GM15510 (cell line): ENCODE data around the gene C16orf96.

Experiments used
- POLR2A ChIP-seq: IDR thresholded peaks from 3 replicates; pipeline ENCODE4 v1.6.1; 2011; ENCODE audit warnings: borderline replicate concordance; ENCODE audit not compliant: insufficient read length; ENCODE audit errors: extremely low read depth

C16orf96 gene

GRCh38 chr16:4537376-4538343, 18.5 kb upstream of the C16orf96 start:
- no peak for TF ChIP-seq POLR2A

DNA sequence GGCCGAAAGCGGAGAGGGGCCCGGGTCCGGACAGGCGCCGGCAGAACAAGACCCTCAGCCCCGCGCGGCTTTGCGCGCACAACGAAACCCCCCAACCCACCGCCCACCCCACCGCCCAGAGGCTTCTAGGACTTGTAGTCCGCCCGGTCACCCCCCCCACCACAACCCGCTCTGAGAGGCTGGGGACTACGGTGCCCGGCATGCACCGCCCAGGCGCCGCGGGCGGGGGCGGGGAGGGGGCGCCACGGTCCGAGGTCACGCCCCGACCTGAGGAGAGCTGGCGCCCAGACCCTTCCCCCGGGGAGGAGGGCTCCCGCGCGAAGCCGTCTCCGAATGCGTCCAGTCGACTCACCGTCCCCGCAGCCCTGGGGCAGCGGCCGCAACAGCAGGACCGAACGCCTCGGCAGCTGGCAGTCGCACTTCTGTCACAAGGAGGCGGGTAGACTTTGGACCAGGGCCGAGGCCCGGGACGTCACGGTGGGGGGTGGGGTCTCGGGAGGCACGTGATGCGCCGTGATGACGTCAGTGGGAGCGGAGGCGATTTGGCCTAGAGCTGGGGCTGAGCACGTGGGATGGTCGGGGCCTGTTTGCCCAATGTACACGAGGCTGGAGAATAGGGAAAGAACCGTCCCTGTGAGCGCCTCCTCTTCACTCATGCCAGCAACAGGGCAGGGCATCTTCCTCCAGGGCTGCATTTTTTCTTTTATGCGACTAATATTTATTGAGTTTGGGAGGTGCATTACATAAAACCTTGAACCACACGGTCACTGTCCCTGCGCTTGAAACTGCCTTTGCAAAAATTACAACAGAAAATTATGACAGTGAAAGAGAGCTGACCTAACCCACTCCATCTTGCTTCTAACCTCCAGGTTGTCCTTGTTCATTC, 17.5 kb upstream of the C16orf96 start, which contains the start of gene CDIP1:
TSS of gene CDIP1 (minus strand) at position 424 of the 886 bp plus-strand sequence. CDS start 24,643 bp downstream, outside the sequence.
- TF ChIP-seq POLR2A = peak; percentile 86

- TF ChIP-seq POLR2A = no peak
Observed at GRCh38 chr16:4539716-4540284, 16.3 kb upstream of the C16orf96 start.

GRCh38 chr16:4544473-4544872, 11.7 kb upstream of the C16orf96 start:
- no peak for TF ChIP-seq POLR2A

- no peak for TF ChIP-seq POLR2A
Observed at GRCh38 chr16:4548124-4548523, 8.0 kb upstream of the C16orf96 start.

- no peak for TF ChIP-seq POLR2A
Observed at GRCh38 chr16:4550591-4550990, 5.5 kb upstream of the C16orf96 start.

DNA sequence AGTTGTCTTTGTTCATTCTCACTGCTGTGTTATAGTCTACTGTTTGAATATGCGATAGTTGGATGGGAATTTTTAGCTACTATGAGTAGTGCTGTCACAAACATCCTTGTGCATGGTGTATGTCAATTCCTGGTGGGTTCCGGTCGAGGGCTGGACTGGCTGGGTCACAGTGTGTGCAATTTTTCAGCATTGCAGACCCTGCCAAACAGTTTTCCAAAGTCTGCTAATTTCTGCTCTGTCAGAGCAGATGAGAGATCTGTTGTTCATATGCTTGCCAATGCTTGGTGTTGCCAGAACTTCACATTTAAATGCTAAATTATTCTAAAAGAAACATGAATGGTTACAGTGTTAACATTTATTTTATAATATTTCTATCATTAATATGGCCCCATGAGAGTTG, 3.6 kb upstream of the C16orf96 start:
- TF ChIP-seq POLR2A = no peak

GRCh38 chr16:4556580-4556979, 440 bp downstream of the C16orf96 start:
- no peak for TF ChIP-seq POLR2A

DNA sequence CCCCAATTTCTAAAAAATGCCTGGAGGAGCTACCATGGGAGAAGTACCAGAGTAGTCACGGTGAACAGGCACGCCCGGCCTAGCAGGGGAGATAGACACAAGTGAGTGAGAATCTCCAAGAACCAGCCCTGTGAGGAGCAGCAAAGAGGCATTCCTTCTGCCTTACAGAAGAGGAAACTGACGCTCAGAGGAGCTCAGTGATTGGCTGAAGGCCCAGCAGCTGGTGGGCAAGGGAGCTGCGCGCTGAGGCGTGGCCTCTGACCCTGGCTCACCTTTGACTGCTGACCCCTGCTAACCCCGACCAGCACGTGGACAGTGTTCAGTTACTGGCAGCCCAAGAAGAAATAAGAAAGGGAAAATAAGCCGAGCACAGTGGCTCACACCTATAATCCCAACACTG, 1.8 kb downstream of the C16orf96 start:
- TF ChIP-seq POLR2A = no peak

DNA sequence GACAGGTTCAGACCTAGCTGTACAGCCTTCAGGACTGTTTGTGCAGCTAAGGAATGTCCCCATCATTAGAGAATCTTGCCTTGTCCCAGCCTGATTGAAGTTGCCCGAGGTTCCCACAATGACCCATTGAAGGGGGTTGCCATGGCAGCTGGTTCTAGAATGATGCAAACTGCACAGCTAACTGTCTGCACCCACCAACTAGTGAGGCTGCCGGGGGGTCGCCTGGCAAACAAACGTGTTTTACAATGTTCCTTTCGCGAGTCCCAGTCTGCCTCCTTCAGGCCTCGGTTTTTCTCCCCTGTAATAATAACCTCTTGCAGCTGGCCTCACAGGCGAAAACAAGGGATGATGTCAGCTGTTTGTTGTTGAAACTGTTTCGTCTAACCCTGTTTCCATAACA, 5.5 kb downstream of the C16orf96 start:
- no peak for TF ChIP-seq POLR2A

DNA sequence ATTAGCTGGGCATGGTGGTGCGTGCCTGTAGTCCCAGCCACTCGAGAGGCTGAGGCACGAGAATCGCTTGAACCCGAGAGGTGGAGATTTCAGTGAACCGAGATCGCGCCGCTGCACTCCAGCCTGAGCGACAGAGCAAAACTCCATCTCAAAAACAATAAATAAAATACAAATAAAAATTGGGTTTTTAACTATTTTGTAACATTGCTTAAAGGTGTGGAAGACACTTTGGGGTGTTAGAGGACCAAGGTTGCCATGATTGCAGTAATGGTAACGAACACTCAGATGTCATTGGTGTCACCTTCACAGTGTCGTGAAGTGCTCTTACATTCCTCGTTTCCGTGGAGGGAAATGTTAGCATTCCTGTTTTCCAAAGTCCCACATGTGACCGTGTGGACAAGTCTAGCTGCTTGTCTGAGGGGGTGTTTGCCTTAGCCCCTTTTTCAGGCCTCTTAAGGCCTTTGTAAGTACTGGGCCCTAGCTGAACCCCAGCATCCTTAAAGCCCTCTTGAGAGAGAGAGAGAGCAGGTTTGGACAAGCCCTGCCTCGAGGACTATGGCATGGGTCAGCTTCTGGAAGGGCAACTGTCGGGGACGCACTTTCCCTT, 8.6 kb downstream of the C16orf96 start:
- no peak for TF ChIP-seq POLR2A

GRCh38 chr16:4566144-4566543, 10.0 kb downstream of the C16orf96 start:
- TF ChIP-seq POLR2A = no peak

GRCh38 chr16:4570086-4570485, 13.9 kb downstream of the C16orf96 start:
- no peak for TF ChIP-seq POLR2A

GRCh38 chr16:4570688-4571321, 14.7 kb downstream of the C16orf96 start:
- TF ChIP-seq POLR2A = no peak
